Measurements from ENCODE around the gene MICA.

The MICA gene

DNA sequence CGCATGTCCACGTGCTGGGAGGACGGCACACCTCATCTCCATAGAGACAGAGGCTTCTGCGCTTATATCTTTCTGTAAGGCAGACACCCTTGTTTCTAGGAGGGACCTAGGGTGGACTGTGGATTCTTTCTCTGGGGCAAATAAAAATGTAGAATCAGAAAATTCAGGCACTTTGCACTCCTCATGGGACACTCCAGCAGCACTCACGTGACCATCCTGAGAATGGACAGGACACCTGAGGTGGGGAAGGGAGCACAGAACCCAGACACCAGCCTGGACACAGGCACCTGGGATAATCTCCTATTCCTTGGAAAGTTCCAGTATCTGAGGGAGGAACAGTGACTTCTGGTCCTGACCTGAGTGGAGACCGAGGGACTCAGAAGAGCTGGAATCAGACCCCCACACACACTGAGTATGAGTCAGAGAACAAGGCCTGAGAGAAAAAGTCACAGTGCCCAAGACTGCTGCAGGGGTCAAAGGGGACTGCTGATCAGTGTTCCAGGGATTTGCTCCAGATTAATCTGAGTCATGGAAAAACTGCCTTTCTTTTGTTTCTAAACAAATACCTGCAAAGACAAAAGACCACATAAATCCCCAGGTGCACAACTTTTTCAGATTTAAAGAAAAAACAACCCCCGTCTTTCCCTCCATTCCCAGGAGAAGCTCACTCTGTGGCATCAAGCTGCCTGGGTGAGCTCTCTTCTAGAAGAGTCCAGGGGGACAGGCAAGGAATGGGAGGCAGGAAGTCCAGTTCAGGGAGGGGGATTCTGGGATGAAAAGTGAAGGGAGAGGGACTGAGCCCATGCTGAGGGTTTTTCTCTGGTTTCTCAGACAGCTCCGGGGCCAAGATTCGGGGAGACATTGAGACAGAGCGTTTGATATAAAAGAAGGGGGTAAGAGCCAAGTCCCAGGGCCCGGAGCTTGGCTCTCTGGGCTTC is 58.9 kb downstream of the MICA start:
- no peak for DNase-seq (ENCODE audit: low spot score)

DNA sequence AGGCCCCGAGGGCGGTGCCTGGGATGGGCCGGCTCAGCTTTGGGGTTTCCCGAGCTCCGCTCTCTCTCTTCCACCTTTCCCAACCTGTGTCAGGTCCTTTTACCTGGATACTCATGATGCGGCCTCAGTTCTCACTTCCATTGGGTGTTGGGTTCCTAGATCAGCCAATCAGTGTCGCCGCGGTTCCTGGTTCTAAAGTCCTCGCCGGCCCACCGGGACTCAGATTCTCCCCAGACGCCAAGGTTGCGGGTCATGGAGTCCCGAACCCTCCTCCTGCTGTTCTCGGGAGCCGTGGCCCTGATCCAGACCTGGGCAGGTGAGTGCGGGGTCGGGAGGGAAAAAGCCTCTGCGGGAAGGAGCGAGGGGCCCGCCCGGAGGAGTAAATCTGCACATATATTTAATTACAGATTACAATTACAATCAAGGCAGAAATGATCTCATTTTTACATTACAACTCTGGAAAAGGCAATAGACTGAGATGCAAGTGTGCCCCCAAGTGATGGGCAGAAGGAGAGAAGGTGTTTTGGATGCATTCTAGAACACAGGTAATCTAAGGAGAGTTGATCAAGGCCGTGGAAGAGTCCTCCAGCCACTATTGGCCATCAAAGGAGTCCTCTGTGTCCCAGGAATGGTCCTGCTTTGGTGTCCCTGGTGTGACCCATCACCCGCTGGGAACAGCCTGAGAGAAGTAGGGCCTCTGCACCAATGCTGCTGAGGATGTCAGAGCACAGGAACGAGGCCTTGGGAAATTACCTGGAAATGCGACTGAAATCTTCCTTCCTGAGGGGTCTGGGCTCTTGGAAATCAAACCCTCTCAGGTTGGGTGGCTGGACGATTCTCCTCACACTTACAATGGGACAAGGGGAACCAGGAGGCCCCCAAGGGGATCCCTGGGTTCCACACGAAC is 59.8 kb downstream of the MICA start:
- no peak for DNase-seq (ENCODE audit: low spot score)

- DNase-seq (ENCODE audit: low spot score): no peak
These were observed 61.1 kb downstream of the MICA start for GRCh38 chr6:31464252-31465184.
